Caco-2 (cell line): ENCODE results near the gene PLCXD3. TPM values are rescaled to one million over a fixed set of nuclear protein-coding genes. Genes with fewer than 3 reads are reported as not detected.

Experiments used
- BruUV-seq: library from RNA; stranded (reverse); fragments of 400-500 nt; replicated peaks from 2 replicates; lab custom pipeline; 2021; lab: Mats Ljungman, UMichigan
- CTCF ChIA-PET: fragments of 300-600 bp; sonication (Branson Sonifier 250); formaldehyde crosslinking; loops from one replicate; lab custom pipeline; 2022; ENCODE audit warnings: antibody characterized with exemption; lab: Charles Lee
- POLR2A ChIA-PET: fragments of 300-600 bp; sonication (Branson Sonifier 250); formaldehyde crosslinking; loops from one replicate; lab custom pipeline; 2022; ENCODE audit warnings: antibody characterized with exemption; lab: Charles Lee
- DNase-seq, 2 experiments: peaks; one replicate each; pipeline versions ENCODE4 v3.0.0 to v3.0.0-alpha.2; 2020 to 2022
- H3K27me3 ChIP-seq: replicated peaks from 2 replicates; pipeline ENCODE4 v1.6.0; 2011; ENCODE audit warnings: low read length; ENCODE audit not compliant: control insufficient read depth, insufficient read depth
- H3K36me3 ChIP-seq: 2 replicates; pipeline ENCODE4 v1.5.1; 2011; ENCODE audit warnings: low read length; ENCODE audit not compliant: control insufficient read depth, insufficient read depth
- H3K4me1 ChIP-seq: fragments of 250-450 bp; sonication (Bioruptor Pico); 2 replicates; pipeline ENCODE4 v1.5.1; 2020; ENCODE audit warnings: mild to moderate bottlenecking
- H3K4me3 ChIP-seq: 2 replicates; pipeline ENCODE4 v1.5.1; 2011; ENCODE audit warnings: low read depth, mild to moderate bottlenecking, control low read depth, low read length
- H3K9me3 ChIP-seq: fragments of 250-450 bp; sonication (Bioruptor Pico); 2 replicates; pipeline ENCODE4 v1.5.1; 2020; ENCODE audit warnings: mild to moderate bottlenecking, moderate library complexity
- H3K27ac Mint-ChIP-seq: one replicate; pipeline ENCODE4 v1.8.0; 2022; ENCODE audit warnings: mixed read lengths; ENCODE audit not compliant: unreplicated experiment
- H3K27me3 Mint-ChIP-seq: one replicate; pipeline ENCODE4 v1.8.0; 2022; ENCODE audit warnings: mixed read lengths; ENCODE audit not compliant: insufficient read depth, unreplicated experiment
- H3K36me3 Mint-ChIP-seq: one replicate; pipeline ENCODE4 v1.8.0; 2022; ENCODE audit warnings: mild to moderate bottlenecking, mixed read lengths; ENCODE audit not compliant: insufficient read depth, unreplicated experiment
- H3K4me1 Mint-ChIP-seq: one replicate; pipeline ENCODE4 v1.8.0; 2022; ENCODE audit warnings: low read depth, mixed read lengths; ENCODE audit not compliant: unreplicated experiment
- H3K4me3 Mint-ChIP-seq: one replicate; pipeline ENCODE4 v1.8.0; 2022; ENCODE audit warnings: mild to moderate bottlenecking, moderate library complexity, mixed read lengths; ENCODE audit not compliant: unreplicated experiment
- H3K9me3 Mint-ChIP-seq: one replicate; pipeline ENCODE4 v1.8.0; 2022; ENCODE audit warnings: mixed read lengths; ENCODE audit not compliant: unreplicated experiment
- CTCF ChIP-seq, 2 experiments: fragments of 200-600 bp in 1 of 2; IDR thresholded peaks; 1 replicate in 1 of 2; 2 replicates in 1 of 2; pipeline versions ENCODE4 v1.5.1 to v1.8.0; 2011 to 2022; ENCODE audit warnings: antibody characterized with exemption in 1 of 2, control low read depth in 1 of 2, inconsistent platforms in 1 of 2, low read depth in 1 of 2, low read length in 1 of 2, mild to moderate bottlenecking in 1 of 2, moderate library complexity in 1 of 2; ENCODE audit not compliant: insufficient read depth in 1 of 2, severe bottlenecking in 1 of 2, unreplicated experiment in 1 of 2
- intact Hi-C: fragments of 100-400 bp; cut with micrococcal nuclease; formaldehyde crosslinking; loops from one replicate; pipeline ENCODE4 v1.10.0; 2022; ENCODE audit not compliant: unreplicated experiment
- total RNA-seq: library from RNA; stranded (reverse); gene quantifications from 2 replicates; pipeline ENCODE4 v1.2.3, GENCODE V29; 2022

The PLCXD3 gene
- total RNA-seq, 1 experiment from 2014 or later, result 0.20 TPM

- ChIA-PET CTCF (no interaction called here), POLR2A (no interaction called here)
- H3K36me3 ChIP-seq, result no peaks in the 10 kb centered on the region
- no peak for DNase-seq
- no peaks in the 10 kb centered on the region for H3K27me3 Mint-ChIP-seq
- no peaks in the 10 kb centered on the region for H3K4me1 Mint-ChIP-seq
- H3K27ac Mint-ChIP-seq, result no peak overlapping the region
- H3K4me3 Mint-ChIP-seq, result no peak overlapping the region
- no peak for TF ChIP-seq CTCF (IDR thresholded peaks at IDR 0.05; ENCODE audit: insufficient read depth in 1 of 2, low read depth in 1 of 2, low read length in 1 of 2, severe bottlenecking in 1 of 2, unreplicated experiment in 1 of 2)
- no peak overlapping the region for H3K4me3 ChIP-seq
- H3K9me3 ChIP-seq, result no peaks in the 10 kb centered on the region
- intact Hi-C loops, result no loop called here
- H3K4me1 ChIP-seq, result no peaks in the 10 kb centered on the region
- H3K36me3 Mint-ChIP-seq, result no peaks in the 10 kb centered on the region
- H3K9me3 Mint-ChIP-seq, result peaks cover 28% of the 10 kb centered on the region
- no peaks in the 10 kb centered on the region for H3K27me3 ChIP-seq
- BruUV-seq, result no TSS peak
Measured at GRCh38 chr5:41547991-41548390, 37.6 kb upstream of the PLCXD3 start.

- POLR2A ChIA-PET, result no interaction called here
- H3K4me3 Mint-ChIP-seq, result no peak overlapping the region
Measured at GRCh38 chr5:41542183-41542582, 31.8 kb upstream of the PLCXD3 start.

GRCh38 chr5:41539454-41539853 is 29.1 kb upstream of the PLCXD3 start:
- H3K4me3 Mint-ChIP-seq, result no peak overlapping the region
- POLR2A ChIA-PET, result no interaction called here

More at GRCh38 chr5:41542183-41542582, 31.8 kb upstream of the PLCXD3 start:
- no TSS peak for BruUV-seq
- intact Hi-C loops, result no loop called here
- Histone ChIP-seq H3K4me1 (no peaks in the 10 kb centered on the region), H3K4me3 (no peak overlapping the region), H3K27me3 (no peaks in the 10 kb centered on the region), H3K9me3 (peaks cover 5% of the 10 kb centered on the region; the same call in 1 of the 2 replicates), H3K36me3 (no peaks in the 10 kb centered on the region)
- H3K9me3 Mint-ChIP-seq, result peaks cover 11% of the 10 kb centered on the region
- H3K27ac Mint-ChIP-seq, result no peak overlapping the region
- no peak for DNase-seq
- H3K27me3 Mint-ChIP-seq, result no peaks in the 10 kb centered on the region
- TF ChIP-seq CTCF (IDR thresholded peaks at IDR 0.05; ENCODE audit: insufficient read depth in 1 of 2, low read depth in 1 of 2, low read length in 1 of 2, severe bottlenecking in 1 of 2, unreplicated experiment in 1 of 2), result no peak
- no peaks in the 10 kb centered on the region for H3K4me1 Mint-ChIP-seq
- H3K36me3 Mint-ChIP-seq, result no peaks in the 10 kb centered on the region
- CTCF ChIA-PET, result no interaction called here

More at GRCh38 chr5:41539454-41539853, 29.1 kb upstream of the PLCXD3 start:
- peaks cover 15% of the 10 kb centered on the region for H3K9me3 Mint-ChIP-seq
- BruUV-seq, result no TSS peak
- no peaks in the 10 kb centered on the region for H3K36me3 Mint-ChIP-seq
- Histone ChIP-seq H3K27me3 (no peaks in the 10 kb centered on the region), H3K36me3 (no peaks in the 10 kb centered on the region), H3K4me1 (no peaks in the 10 kb centered on the region), H3K9me3 (peaks cover 10% of the 10 kb centered on the region; the same call in 1 of the 2 replicates), H3K4me3 (no peak overlapping the region)
- intact Hi-C loops, result loop anchor here (1.0 kb wide), 1 partner anchor 12 kb away; no protein-coding TSS in a partner anchor
- no peaks in the 10 kb centered on the region for H3K27me3 Mint-ChIP-seq
- peak in 1 of 2 experiments; percentile 14 for DNase-seq
- TF ChIP-seq CTCF (IDR thresholded peaks at IDR 0.05; ENCODE audit: insufficient read depth in 1 of 2, low read depth in 1 of 2, low read length in 1 of 2, severe bottlenecking in 1 of 2, unreplicated experiment in 1 of 2), result peak in 1 of 2 experiments; percentile 18
- CTCF ChIA-PET, result interaction anchor here (0.6 to 1.8 kb wide), 3 partner anchors 75 to 635 kb away, joined by 4 to 8 read pairs (median 5); no protein-coding TSS in a partner anchor
- H3K27ac Mint-ChIP-seq, result no peak overlapping the region
- no peaks in the 10 kb centered on the region for H3K4me1 Mint-ChIP-seq
